SK-N-SH (cell line): ENCODE data around the gene WDR77. TPM values are rescaled to one million over a fixed set of nuclear protein-coding genes. Genes with fewer than 3 reads are reported as not detected.
A peak's percentile ranks its signal among the peaks of the same experiment; 100 is the strongest.

Source experiments
- CTCF ChIA-PET: fragments of 300-600, 350-600 bp; formaldehyde crosslinking; extraction: SDS; loops from one replicate; lab custom pipeline; 2021; lab: Yijun Ruan, JAX
- POLR2A ChIA-PET: fragments of 350-600 bp; sonication (Branson Sonifier 250); formaldehyde crosslinking; extraction: SDS; loops from one replicate; lab custom pipeline; 2020; ENCODE audit warnings: antibody characterized with exemption, inconsistent platforms; lab: Yijun Ruan, JAX
- DNase-seq: peaks from one replicate; pipeline ENCODE4 v3.0.0; 2012
- H2AFZ ChIP-seq: fragments of 200-600 bp; sonication (generic); 2 replicates; pipeline ENCODE4 v1.8.1; 2016; ENCODE audit warnings: antibody characterized with exemption, mild to moderate bottlenecking, low read depth
- H3F3A ChIP-seq: fragments of 200-600 bp; sonication (generic); replicated peaks from 2 replicates; pipeline ENCODE3; 2016; ENCODE audit warnings: antibody characterized with exemption, mild to moderate bottlenecking; ENCODE audit not compliant: insufficient read depth
- H3K27ac ChIP-seq, 2 experiments: fragments of 200-500 bp in 1 of 2; fragments of 200-600 bp in 1 of 2; sonication (Bioruptor generic) in 1 of 2; sonication (generic), shearing (Covaris generic) in 1 of 2; 2 replicates each; pipeline versions ENCODE4 v1.5.1 to v1.6.1; 2014 to 2016; ENCODE audit warnings: low read depth in 2 of 2, inconsistent platforms in 1 of 2, low read length in 1 of 2, mild to moderate bottlenecking in 1 of 2, mixed read lengths in 1 of 2
- H3K27me3 ChIP-seq: fragments of 200-600 bp; sonication (generic), shearing (Covaris generic); 2 replicates; pipeline ENCODE4 v1.6.1; 2016; ENCODE audit warnings: mixed run types; ENCODE audit not compliant: insufficient read depth
- H3K36me3 ChIP-seq, 2 experiments: fragments of 200-500 bp in 1 of 2; fragments of 200-600 bp in 1 of 2; sonication (Bioruptor generic) in 1 of 2; sonication (generic) in 1 of 2; replicated peaks in 1 of 2; 2 replicates each; pipeline versions ENCODE3 to v1.5.1; 2014 to 2016; ENCODE audit warnings: low read length in 1 of 2, mild to moderate bottlenecking in 1 of 2; ENCODE audit not compliant: insufficient read depth in 2 of 2, control insufficient read depth in 1 of 2
- H3K4me1 ChIP-seq, 2 experiments: fragments of 200-500 bp in 1 of 2; fragments of 200-600 bp in 1 of 2; sonication (Bioruptor generic) in 1 of 2; sonication (generic), shearing (Covaris generic) in 1 of 2; 2 replicates each; pipeline versions ENCODE4 v1.5.1 to v1.6.1; 2014 to 2016; ENCODE audit warnings: low read depth in 1 of 2, low read length in 1 of 2, mixed run types in 1 of 2; ENCODE audit not compliant: insufficient read depth in 2 of 2, control insufficient read depth in 1 of 2
- H3K4me2 ChIP-seq: fragments of 200-600 bp; sonication (generic), shearing (Covaris generic); 2 replicates; pipeline ENCODE4 v1.6.1; 2017; ENCODE audit warnings: mixed run types
- H3K4me3 ChIP-seq, 2 experiments: fragments of 200-500 bp in 1 of 2; fragments of 200-600 bp in 1 of 2; sonication (Bioruptor generic) in 1 of 2; sonication (generic), shearing (Covaris generic) in 1 of 2; 2 replicates each; pipeline versions ENCODE4 v1.5.1 to v1.8.1; 2014 to 2016; ENCODE audit warnings: low read depth in 2 of 2, inconsistent platforms in 1 of 2, low read length in 1 of 2, mild to moderate bottlenecking in 1 of 2, mixed read lengths in 1 of 2, moderate library complexity in 1 of 2
- H3K79me2 ChIP-seq: fragments of 200-600 bp; sonication (generic); 2 replicates; pipeline ENCODE4 v1.8.1; 2017; ENCODE audit warnings: mild to moderate bottlenecking; ENCODE audit not compliant: insufficient read depth
- H3K9ac ChIP-seq: fragments of 200-600 bp; sonication (generic); 2 replicates; pipeline ENCODE4 v1.6.1; 2017; ENCODE audit warnings: mixed run types
- H3K9me2 ChIP-seq: fragments of 200-600 bp; sonication (generic); 2 replicates; pipeline ENCODE4 v1.6.1; 2017; ENCODE audit warnings: mixed run types
- H3K9me3 ChIP-seq: fragments of 200-600 bp; sonication (generic); 2 replicates; pipeline ENCODE4 v1.6.1; 2017; ENCODE audit warnings: mixed run types, mild to moderate bottlenecking, moderate library complexity
- H4K20me1 ChIP-seq: fragments of 200-600 bp; sonication (generic); 2 replicates; pipeline ENCODE4 v1.6.1; 2017; ENCODE audit warnings: mild to moderate bottlenecking, mixed run types; ENCODE audit not compliant: insufficient read depth
- EZH2phosphoT487 ChIP-seq: fragments of 200-600 bp; sonication (generic); IDR thresholded peaks from 2 replicates; pipeline ENCODE4 v1.6.1; 2017; ENCODE audit warnings: low read depth, mixed run types, mild to moderate bottlenecking, antibody characterized with exemption, moderate library complexity, borderline replicate concordance
- FOSL2 ChIP-seq: IDR thresholded peaks from 2 replicates; pipeline ENCODE4 v1.4.0; 2012; ENCODE audit warnings: low read depth, mild to moderate bottlenecking, moderate library complexity, borderline replicate concordance
- FOXM1 ChIP-seq: IDR thresholded peaks from 2 replicates; pipeline ENCODE4 v1.4.0; 2012; ENCODE audit warnings: low read depth, mild to moderate bottlenecking
- GABPA ChIP-seq: IDR thresholded peaks from 2 replicates; pipeline ENCODE4 v1.4.0; 2012; ENCODE audit warnings: low read depth, mild to moderate bottlenecking
- JUND ChIP-seq: IDR thresholded peaks from 2 replicates; pipeline ENCODE4 v1.4.0; 2012
- RAD21 ChIP-seq: IDR thresholded peaks from 2 replicates; pipeline ENCODE4 v1.6.1; 2012; ENCODE audit warnings: mild to moderate bottlenecking, low read length
- REST ChIP-seq: IDR thresholded peaks from 2 replicates; pipeline ENCODE4 v1.6.1; 2012; ENCODE audit warnings: mild to moderate bottlenecking, low read depth, low read length, moderate library complexity
- RFX5 ChIP-seq: IDR thresholded peaks from 2 replicates; pipeline ENCODE4 v1.6.1; 2012; ENCODE audit warnings: mild to moderate bottlenecking, improper control_type of control experiment, low read length
- RXRA ChIP-seq: IDR thresholded peaks from 2 replicates; pipeline ENCODE4 v1.4.0; 2012; ENCODE audit warnings: low read depth, mild to moderate bottlenecking, borderline replicate concordance
- SIN3A ChIP-seq: IDR thresholded peaks from 2 replicates; pipeline ENCODE4 v1.6.1; 2012; ENCODE audit warnings: low read depth, mild to moderate bottlenecking, low read length, moderate library complexity, borderline replicate concordance
- SMC3 ChIP-seq: IDR thresholded peaks from 2 replicates; pipeline ENCODE4 v1.6.1; 2012; ENCODE audit warnings: low read depth, low read length, improper control_type of control experiment
- WGBS: methylation state at CpG from one replicate; pipeline ENCODE4 v1.1.6; 2017; ENCODE audit warnings: low lambda C conversion rate; 5-methylcytosine and 5-hydroxymethylcytosine counted together
- polyA plus RNA-seq, 3 experiments: library from polyadenylated mRNA; depleted of rRNA; stranded (reverse); fragments of >200 nt; gene quantifications; 2 replicates each; pipeline ENCODE4 v1.2.3, GENCODE V29; 2012
- TF ChIP-seq, protein P1 (sequence below): fragments of 200-600 bp; sonication (generic); IDR thresholded peaks from 2 replicates; pipeline ENCODE4 v1.6.1; 2017; ENCODE audit warnings: antibody characterized with exemption, mild to moderate bottlenecking, moderate library complexity
- TF ChIP-seq, protein P2 (sequence below): IDR thresholded peaks from 2 replicates; pipeline ENCODE4 v1.4.0; 2012; ENCODE audit warnings: low read depth, borderline replicate concordance

The WDR77 gene
- polyA plus RNA-seq, 1 of the 3 experiments (the other 2 are of a cell fraction), result 97.1 TPM

- H2AFZ ChIP-seq, result peak overlapping the region; percentile 54
Measured at GRCh38 chr1:111399792-111400610, 49.1 kb downstream of the WDR77 start.

More at GRCh38 chr1:111399792-111400610, 49.1 kb downstream of the WDR77 start:
- Histone ChIP-seq H4K20me1 (no peaks in the 10 kb centered on the region), H3K9me2 (no peaks in the 10 kb centered on the region), H3K9ac (no peak overlapping the region), H3K36me3 (no peaks in the 10 kb centered on the region), H3K79me2 (no peaks in the 10 kb centered on the region), H3K9me3 (no peaks in the 10 kb centered on the region), H3F3A (no peaks in the 10 kb centered on the region), H3K27ac (no peak overlapping the region), H3K4me3 (peak overlapping the region in 1 of 2 experiments; percentile 33; a peak in 2 of 4 replicates), H3K4me2 (peak overlapping the region; percentile 41; the same call in 1 of the 2 replicates), H3K27me3 (peaks cover 26% of the 10 kb centered on the region; the same call in 1 of the 2 replicates), H3K4me1 (no peaks in the 10 kb centered on the region)
- DNase-seq, result peak; percentile 35
- CTCF ChIA-PET, result interaction anchor here (0.7 to 9.4 kb wide), 33 partner anchors 9 to 617 kb away, joined by 3 to 161 read pairs (median 4); partner anchors contain the start of genes CHI3L2 and OVGP1
- no peak for TF ChIP-seq GABPA
- TF ChIP-seq EZH2phosphoT487, result no peak
- TF ChIP-seq, protein P1, sequence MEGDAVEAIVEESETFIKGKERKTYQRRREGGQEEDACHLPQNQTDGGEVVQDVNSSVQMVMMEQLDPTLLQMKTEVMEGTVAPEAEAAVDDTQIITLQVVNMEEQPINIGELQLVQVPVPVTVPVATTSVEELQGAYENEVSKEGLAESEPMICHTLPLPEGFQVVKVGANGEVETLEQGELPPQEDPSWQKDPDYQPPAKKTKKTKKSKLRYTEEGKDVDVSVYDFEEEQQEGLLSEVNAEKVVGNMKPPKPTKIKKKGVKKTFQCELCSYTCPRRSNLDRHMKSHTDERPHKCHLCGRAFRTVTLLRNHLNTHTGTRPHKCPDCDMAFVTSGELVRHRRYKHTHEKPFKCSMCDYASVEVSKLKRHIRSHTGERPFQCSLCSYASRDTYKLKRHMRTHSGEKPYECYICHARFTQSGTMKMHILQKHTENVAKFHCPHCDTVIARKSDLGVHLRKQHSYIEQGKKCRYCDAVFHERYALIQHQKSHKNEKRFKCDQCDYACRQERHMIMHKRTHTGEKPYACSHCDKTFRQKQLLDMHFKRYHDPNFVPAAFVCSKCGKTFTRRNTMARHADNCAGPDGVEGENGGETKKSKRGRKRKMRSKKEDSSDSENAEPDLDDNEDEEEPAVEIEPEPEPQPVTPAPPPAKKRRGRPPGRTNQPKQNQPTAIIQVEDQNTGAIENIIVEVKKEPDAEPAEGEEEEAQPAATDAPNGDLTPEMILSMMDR, result peak; percentile 80
- TF ChIP-seq RFX5, result no peak
- no peak for TF ChIP-seq FOXM1
- no peak for TF ChIP-seq SIN3A
- TF ChIP-seq REST, result no peak
- TF ChIP-seq JUND, result no peak
- TF ChIP-seq SMC3, result peak; percentile 75
- TF ChIP-seq, protein P2, sequence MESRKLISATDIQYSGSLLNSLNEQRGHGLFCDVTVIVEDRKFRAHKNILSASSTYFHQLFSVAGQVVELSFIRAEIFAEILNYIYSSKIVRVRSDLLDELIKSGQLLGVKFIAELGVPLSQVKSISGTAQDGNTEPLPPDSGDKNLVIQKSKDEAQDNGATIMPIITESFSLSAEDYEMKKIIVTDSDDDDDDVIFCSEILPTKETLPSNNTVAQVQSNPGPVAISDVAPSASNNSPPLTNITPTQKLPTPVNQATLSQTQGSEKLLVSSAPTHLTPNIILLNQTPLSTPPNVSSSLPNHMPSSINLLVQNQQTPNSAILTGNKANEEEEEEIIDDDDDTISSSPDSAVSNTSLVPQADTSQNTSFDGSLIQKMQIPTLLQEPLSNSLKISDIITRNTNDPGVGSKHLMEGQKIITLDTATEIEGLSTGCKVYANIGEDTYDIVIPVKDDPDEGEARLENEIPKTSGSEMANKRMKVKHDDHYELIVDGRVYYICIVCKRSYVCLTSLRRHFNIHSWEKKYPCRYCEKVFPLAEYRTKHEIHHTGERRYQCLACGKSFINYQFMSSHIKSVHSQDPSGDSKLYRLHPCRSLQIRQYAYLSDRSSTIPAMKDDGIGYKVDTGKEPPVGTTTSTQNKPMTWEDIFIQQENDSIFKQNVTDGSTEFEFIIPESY, result no peak
- no peak for TF ChIP-seq FOSL2
- TF ChIP-seq RAD21, result peak; percentile 79
- no peak for TF ChIP-seq RXRA
- 18% methylated on average over 9 of the region's 9 CpGs for WGBS
- POLR2A ChIA-PET, result no interaction called here
